HFF-Myc (cell line): ENCODE results near the gene SLC25A30.

ENCODE experiments used
- DNase-seq: peaks from one replicate; pipeline ENCODE4 v3.0.0-alpha.2; 2011; ENCODE audit warnings: low read depth; ENCODE audit errors: extremely low read depth
- H3K4me3 ChIP-seq: replicated peaks from 2 replicates; pipeline ENCODE4 v1.5.1; 2011; ENCODE audit warnings: low read depth, mild to moderate bottlenecking, control low read depth, low read length
- TF ChIP-seq, protein P1 (sequence below): IDR thresholded peaks from 2 replicates; pipeline ENCODE4 v1.5.1; 2012; ENCODE audit warnings: mild to moderate bottlenecking, low read depth, low read length, control low read depth; ENCODE audit errors: missing control alignments

The SLC25A30 gene

DNA sequence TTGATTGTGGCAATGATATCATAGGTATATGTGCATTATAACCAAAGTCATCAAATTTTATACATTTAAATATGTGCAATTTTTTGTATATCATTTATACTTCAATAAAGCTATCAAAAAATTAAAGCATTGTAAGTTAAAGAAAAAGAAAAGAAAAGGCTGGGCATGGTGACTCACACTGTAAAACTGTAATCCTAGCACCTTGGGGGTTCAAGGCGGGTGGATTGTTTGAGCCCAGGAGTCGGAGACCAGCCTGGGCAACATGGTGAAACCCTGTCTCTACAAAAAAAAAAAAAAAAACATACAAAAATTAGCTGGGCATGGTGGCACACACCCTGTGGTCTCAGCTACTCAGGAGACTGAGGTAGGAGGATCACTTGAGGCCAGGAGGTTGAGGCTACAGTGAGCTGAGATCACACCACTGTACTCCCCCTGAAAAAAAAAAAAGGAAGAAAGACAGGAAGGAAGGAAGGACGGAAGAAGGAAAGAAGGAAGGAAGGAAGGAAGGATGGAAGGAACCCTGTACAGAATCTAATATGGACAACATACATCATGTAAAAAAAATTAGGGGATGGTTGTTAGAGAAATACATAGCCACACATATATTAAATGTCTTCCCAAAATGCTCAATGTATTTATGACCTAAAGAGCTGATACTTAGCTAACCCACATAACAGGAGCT lies 21.7 kb upstream of the SLC25A30 start:
- no peak overlapping the region for H3K4me3 ChIP-seq
- TF ChIP-seq, protein P1, sequence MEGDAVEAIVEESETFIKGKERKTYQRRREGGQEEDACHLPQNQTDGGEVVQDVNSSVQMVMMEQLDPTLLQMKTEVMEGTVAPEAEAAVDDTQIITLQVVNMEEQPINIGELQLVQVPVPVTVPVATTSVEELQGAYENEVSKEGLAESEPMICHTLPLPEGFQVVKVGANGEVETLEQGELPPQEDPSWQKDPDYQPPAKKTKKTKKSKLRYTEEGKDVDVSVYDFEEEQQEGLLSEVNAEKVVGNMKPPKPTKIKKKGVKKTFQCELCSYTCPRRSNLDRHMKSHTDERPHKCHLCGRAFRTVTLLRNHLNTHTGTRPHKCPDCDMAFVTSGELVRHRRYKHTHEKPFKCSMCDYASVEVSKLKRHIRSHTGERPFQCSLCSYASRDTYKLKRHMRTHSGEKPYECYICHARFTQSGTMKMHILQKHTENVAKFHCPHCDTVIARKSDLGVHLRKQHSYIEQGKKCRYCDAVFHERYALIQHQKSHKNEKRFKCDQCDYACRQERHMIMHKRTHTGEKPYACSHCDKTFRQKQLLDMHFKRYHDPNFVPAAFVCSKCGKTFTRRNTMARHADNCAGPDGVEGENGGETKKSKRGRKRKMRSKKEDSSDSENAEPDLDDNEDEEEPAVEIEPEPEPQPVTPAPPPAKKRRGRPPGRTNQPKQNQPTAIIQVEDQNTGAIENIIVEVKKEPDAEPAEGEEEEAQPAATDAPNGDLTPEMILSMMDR, result no peak
- DNase-seq, result no peak

DNA sequence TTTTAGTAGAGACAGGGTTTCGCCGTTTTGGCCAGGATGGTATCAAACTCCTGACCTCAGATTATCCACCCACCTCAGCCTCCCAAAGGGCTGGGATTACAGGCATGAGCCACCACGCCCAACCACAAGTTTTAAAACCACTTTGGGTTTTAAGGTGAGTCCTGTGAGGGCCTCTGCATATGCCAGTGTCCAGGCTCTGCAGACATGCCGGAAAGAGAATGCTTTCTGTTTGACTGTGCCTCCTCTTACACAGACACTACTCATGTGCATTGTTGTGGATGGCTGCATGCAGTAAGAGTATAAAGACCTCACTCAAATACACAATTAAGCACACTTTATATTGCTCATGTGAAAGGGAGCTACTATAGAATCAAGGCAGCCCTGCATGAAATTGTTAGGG lies 20.8 kb upstream of the SLC25A30 start:
- H3K4me3 ChIP-seq, result no peak overlapping the region
- DNase-seq, result no peak
- TF ChIP-seq, protein P1, result no peak

DNA sequence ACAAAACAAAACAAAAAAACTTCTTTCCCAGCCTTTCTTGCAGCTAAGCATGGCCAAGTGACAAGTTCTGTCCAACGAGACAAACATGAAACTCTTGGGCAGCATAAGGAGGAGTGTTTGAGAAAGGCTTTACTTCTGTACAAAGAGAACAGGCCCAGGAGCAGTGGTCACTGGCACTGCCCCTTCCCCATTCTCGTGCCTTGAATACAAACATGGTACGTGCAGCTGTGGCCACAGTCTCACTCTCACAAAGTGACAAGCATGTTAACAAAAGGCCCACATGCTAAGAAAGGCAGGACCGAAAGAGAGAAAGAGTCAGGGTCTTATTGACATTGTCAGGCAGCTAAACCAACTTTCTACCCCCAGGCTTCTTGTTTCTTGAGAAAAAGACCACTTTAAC lies 19.8 kb upstream of the SLC25A30 start:
- H3K4me3 ChIP-seq, result no peak overlapping the region
- no peak for DNase-seq
- TF ChIP-seq, protein P1, result no peak

DNA sequence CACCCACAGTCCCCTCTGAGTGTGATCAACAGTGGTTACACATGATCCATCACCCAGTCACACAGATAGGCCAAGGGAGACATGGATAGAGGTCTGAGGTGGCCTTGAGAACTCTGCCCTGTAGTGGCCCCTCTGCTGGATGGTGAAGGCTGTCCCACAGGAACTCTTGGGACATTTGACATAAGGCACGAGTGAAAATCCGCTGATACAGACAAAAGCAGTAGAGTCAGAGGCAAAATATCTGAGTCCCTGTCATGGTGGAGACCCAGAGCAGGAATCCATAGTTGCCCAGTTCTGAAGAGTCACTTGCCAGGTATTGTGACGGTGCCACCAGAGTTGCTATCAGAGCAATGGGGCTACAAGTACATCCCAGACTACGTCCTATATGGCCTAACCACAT lies 18.8 kb upstream of the SLC25A30 start:
- no peak overlapping the region for H3K4me3 ChIP-seq
- DNase-seq, result no peak
- TF ChIP-seq, protein P1, result no peak

DNA sequence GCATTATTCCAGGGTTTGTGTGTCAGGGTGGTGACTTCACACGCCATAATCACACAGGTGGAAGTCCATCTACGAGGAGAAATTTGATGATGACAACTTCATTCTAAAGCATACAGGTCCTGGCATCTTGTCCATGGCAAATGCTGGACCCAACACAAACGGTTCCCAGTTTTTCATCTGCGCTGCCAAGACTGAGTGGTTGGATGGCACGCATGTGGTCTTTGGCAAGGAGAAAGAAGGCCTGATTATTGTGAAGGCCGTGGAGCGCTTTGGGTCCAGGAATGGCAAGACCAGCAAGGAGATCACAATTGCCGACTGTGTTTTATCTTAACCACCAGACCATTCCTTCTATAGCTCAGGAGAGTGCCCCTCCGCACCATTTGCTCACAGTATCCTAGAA lies 18.2 kb upstream of the SLC25A30 start:
- DNase-seq, result no peak
- TF ChIP-seq, protein P1, result no peak
- no peak overlapping the region for H3K4me3 ChIP-seq

DNA sequence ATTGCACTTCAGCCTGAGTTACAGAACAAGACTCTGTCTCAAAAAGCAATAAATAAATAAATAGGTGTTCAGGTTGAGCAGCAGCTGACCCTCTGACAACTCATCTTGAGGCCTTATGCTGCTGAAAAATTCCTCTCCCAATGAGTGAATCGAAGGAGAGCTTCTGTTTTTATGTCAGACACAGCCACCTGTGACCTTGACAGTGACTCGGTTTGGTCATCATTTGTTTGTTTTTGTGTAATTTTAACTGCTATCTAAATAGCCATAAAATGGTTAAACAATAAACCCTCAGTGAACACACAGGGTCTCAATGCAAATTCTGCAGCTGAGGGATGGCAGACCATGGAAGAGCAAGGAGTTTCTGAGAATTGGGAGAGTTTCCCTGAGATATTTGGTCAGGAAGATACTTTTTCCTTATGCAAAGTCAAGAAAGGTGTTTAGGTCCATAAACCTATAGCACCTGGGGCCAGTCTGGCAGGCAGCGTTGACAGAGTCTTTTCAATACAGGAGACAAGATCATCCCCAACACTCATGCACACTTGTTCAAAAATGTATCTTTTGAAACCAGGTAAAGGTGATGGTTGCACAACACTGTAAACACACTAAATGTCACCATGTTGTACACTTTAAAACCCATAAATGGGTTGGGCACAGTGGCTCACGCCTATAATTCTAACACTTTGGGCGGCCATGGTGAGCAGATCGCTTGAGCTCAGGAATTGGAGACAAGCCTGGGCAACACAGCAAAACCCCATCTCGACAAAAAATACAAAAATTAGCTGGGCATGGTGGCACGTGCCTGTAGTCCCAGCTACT lies 16.6 kb upstream of the SLC25A30 start:
- TF ChIP-seq, protein P1, result no peak
- DNase-seq, result no peak
- H3K4me3 ChIP-seq, result no peak overlapping the region

GRCh38 chr13:45433381-45433790 lies 15.2 kb upstream of the SLC25A30 start:
- TF ChIP-seq, protein P1, result no peak
- H3K4me3 ChIP-seq, result no peak overlapping the region
- no peak for DNase-seq
